ENCODE data around the gene C16orf54.
"Not testable (repeated sequence)": the region's sequence is repeated elsewhere in the genome, so short reads cannot be mapped to it uniquely, and the experiment has no call there.

Gene C16orf54

DNA sequence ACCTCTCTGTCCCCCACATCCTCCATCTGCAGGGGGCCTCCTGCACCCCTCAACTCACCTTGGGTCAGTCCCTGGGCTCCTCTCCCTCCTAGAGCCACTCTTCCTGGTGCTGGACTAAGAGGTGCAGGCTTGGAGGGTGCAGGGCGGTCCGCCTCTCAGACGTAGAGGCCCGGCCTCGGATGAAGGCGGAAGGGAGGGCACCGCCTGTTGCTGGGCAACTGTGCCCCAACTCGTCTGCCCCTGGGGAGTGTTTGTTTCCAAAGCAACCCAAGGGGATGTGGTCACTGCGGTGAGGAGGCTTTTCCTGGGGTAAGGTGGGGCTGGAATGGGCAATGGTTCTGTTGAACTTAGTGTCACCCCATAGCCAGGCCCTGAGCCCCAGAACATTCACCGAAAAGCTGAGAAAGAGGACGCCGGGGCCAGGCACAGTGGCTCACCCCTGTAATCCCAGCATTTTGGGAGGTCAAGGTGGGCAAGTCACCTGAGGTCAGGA lies at the start of gene C16orf54:
C16orf54 (minus strand) TSS at position 138 of the 493 bp plus-strand sequence. CDS start 1,039 bp downstream, outside the sequence.
- Mint-ChIP-seq H3K4me1 (ENCODE audit: low read depth) (peaks cover 54% of the 10 kb centered on the region), H3K9me3 (no peaks in the 10 kb centered on the region), H3K36me3 (ENCODE audit: low read depth) (peaks cover 48% of the 10 kb centered on the region), H3K27ac (peak within 1 kb of the TSS; percentile 90), H3K27me3 (ENCODE audit: low read depth) (no peaks in the 10 kb centered on the region), H3K4me3 (peak within 1 kb of the TSS; percentile 93)
- DNase-seq (ENCODE audit: low spot score): peak; percentile 86

DNA sequence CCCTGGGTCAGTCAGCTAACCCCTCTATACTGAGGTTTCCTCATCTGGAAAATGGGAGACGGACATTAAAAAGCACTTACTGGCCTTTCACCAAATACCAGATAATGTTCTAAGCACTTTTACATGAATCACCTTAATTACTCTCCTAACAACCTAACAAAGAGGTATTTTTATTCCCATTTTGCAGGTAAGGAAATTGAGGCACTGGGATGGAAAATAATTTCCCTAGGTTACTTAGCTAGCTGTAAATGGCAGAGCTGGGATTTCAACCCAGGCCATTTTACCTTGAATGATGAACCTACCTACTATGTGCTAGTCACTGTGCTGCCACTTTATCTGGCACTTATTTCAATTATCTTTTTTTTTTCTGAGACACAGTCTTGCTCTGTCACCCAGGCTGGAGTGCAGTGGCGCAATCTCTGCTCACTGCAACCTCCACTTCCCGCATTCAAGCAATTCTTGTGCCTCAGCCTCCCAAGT lies 48.5 kb upstream of the C16orf54 start:
- H3K27me3 Mint-ChIP-seq (ENCODE audit: low read depth): no peaks in the 10 kb centered on the region
- H3K36me3 Mint-ChIP-seq (ENCODE audit: low read depth): peaks cover 66% of the 10 kb centered on the region
- peaks cover 33% of the 10 kb centered on the region for H3K4me1 Mint-ChIP-seq (ENCODE audit: low read depth)
- H3K27ac Mint-ChIP-seq: peak overlapping the region; percentile 12
- H3K4me3 Mint-ChIP-seq: no peak overlapping the region
- H3K9me3 Mint-ChIP-seq: no peaks in the 10 kb centered on the region
- no peak for DNase-seq (ENCODE audit: low spot score)

- not testable (repeated sequence) for H3K9me3 Mint-ChIP-seq; H3K27me3 Mint-ChIP-seq (ENCODE audit: low read depth); DNase-seq (ENCODE audit: low spot score)
- peak overlapping the region; percentile 73 for H3K27ac Mint-ChIP-seq
- peak overlapping the region; percentile 97 for H3K4me3 Mint-ChIP-seq
- peaks cover 35% of the 10 kb centered on the region for H3K4me1 Mint-ChIP-seq (ENCODE audit: low read depth)
- H3K36me3 Mint-ChIP-seq (ENCODE audit: low read depth): peaks cover 55% of the 10 kb centered on the region
Observed at GRCh38 chr16:29793153-29793552, 47.4 kb upstream of the C16orf54 start.

DNA sequence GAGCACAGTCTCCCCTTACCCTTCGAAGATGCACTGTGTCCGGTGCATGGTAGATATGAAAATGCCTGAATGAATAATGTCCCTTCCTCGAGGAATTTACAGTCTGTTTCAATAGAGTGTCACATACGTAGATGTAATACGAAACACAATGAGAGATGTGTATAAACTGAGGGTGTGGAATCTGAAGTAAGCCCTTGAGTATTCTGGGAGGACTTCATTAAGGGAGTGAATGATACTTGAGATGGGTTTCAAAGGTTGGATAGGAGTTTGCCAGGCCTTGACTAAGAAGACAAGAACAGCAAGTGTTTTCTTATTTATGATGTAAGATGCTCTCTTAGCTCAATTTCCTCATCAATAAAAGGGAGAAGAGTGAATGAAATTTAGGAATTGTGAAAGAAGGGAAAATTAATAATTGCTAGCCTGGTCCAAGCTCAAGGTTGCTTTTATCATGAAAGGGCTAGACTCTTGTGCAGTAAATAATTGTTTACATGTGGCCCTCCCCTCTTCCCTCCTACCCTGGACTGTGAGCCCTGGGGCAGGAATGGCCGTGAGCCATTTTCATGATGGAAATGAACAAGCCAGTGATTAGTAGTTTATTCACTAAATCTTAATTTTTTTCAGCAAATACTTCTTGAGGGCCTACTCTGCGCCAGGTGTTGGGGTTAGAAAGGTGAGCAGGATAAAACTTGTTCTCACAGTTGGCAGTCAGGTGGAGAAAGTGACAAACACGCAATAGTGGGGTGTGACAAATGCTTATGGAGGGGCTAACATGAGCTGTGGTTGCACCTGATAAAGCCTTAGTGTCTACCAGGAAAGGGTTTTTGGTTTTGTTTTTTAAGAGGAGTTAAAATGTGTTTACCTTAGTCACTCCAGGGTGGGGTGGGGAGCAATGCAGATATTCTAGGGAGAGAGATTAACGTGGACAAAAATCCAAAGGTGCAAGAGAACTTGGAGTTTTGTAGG lies 46.3 kb upstream of the C16orf54 start:
- Mint-ChIP-seq H3K36me3 (ENCODE audit: low read depth) (peaks cover 47% of the 10 kb centered on the region), H3K4me3 (peak overlapping the region; percentile 97), H3K4me1 (ENCODE audit: low read depth) (peaks cover 37% of the 10 kb centered on the region), H3K27ac (peak overlapping the region; percentile 94), H3K27me3 (ENCODE audit: low read depth) (no peaks in the 10 kb centered on the region), H3K9me3 (no peaks in the 10 kb centered on the region)
- no peak for DNase-seq (ENCODE audit: low spot score)

DNA sequence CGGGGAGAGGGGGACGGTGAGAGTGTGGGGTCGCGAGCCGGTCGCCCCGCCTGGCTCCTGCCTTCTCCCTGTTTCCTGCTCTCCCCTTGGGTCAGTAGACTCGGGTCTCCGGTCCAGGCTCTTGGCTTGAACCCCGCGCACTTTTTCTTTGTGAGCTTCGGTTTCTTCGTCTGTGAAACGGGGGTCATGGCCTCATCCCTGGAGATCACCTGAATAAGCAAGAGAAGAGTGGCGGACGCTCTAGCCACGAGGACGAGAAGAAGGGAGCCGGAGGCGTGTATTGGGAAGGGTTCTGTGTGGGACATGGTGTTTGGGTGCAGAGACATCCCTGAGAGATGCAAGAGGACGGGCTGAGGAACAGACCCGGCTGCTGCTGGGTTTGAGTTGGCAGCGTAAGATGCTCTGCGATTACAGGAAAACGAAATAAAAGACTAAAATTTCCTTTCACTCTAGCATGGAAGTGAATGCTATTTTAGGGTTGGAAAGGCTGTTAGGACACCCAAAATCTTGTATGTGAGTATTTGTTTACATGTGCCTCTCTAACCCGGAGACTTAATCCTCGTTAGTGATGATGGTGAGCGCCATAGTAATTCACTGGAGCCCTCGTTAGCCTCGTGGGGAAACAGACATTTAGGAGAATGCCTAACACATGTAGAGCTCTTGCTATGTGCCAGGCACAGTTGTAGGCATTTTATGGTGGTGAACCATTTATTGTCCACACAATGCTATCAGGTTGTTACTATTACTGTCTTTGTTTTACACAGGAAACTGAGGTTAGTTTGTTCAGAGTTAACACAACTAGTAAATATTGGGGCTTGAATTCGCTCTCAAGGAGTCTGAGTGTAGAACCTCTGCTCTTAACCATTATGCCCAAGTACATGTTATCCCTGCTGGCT lies 45.4 kb upstream of the C16orf54 start:
- no peak for DNase-seq (ENCODE audit: low spot score)
- Mint-ChIP-seq H3K4me1 (ENCODE audit: low read depth) (peaks cover 37% of the 10 kb centered on the region), H3K4me3 (peak overlapping the region; percentile 97), H3K27ac (peak overlapping the region; percentile 94), H3K27me3 (ENCODE audit: low read depth) (no peaks in the 10 kb centered on the region), H3K9me3 (no peaks in the 10 kb centered on the region), H3K36me3 (ENCODE audit: low read depth) (peaks cover 40% of the 10 kb centered on the region)

DNA sequence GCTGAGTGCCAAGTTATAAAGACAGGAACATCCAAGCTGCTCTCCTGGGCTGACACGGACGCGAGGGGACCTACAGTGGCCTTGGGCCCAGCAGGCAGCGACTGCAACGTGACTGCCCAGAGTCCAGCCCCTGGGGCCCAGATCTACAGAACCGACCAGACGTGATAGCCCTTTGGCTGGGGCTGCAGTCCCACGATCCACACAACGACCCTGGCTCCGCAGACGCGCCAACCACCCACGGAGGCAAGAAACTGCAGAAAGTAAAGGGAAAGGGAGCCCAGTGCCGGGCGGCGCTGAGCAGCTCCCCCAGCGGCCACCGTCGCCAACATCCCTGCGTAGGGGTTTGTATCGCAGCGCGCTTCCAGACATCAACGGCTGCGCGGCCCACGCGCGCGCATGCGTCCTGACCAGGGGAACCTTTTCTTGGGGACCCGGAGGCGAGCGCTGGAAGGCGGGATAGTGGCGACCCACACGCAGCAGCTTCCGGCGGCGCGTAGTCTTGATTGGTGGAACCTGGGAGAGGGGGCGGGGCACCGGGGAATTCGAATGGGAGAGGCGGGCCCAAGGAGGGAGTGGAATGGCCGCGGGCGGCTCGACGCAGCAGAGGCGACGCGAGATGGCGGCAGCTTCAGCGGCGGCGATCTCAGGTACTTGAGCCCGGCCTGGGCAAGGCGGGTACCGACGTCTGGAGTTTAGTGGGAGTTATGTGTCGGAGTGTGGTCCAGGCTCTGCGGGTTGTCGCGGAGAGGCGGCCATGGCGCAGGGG lies 44.6 kb upstream of the C16orf54 start, which contains the start of gene KIF22:
KIF22 (plus strand) TSS at position 569 of the 766 bp plus-strand sequence; CDS start at position 578, 9 bp downstream.
- Mint-ChIP-seq H3K4me3 (peak within 1 kb of the TSS; percentile 97), H3K27ac (peak within 1 kb of the TSS; percentile 94), H3K27me3 (ENCODE audit: low read depth) (no peaks in the 10 kb centered on the region), H3K4me1 (ENCODE audit: low read depth) (peaks cover 40% of the 10 kb centered on the region), H3K36me3 (ENCODE audit: low read depth) (peaks cover 35% of the 10 kb centered on the region), H3K9me3 (no peaks in the 10 kb centered on the region)
- DNase-seq (ENCODE audit: low spot score): peak; percentile 100

DNA sequence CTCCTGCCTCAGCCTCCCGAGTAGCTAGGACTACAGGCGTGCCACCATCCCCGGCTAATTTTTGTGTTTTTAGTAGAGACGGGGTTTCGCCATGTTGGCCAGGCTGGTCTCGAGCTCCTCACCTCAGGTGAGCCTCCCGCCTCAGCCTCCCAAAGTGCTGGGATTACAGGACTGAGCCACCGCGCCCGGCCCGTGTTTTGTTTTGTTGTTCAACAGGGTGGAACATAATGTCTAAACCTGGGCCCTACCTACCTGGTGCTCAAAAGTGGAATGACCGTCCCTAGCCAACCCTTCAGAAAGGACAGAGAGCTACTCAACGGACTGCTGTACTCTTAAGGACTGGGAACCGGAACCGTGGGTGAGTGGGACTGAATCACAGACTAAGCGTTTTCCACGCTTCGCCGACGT lies 44.0 kb upstream of the C16orf54 start:
- Mint-ChIP-seq H3K4me1 (ENCODE audit: low read depth) (peaks cover 42% of the 10 kb centered on the region), H3K36me3 (ENCODE audit: low read depth) (peaks cover 29% of the 10 kb centered on the region)

GRCh38 chr16:29787155-29787554 lies 41.4 kb upstream of the C16orf54 start:
- not testable (repeated sequence) for H3K27ac Mint-ChIP-seq; H3K9me3 Mint-ChIP-seq; DNase-seq (ENCODE audit: low spot score); H3K4me3 Mint-ChIP-seq; H3K36me3 Mint-ChIP-seq (ENCODE audit: low read depth); H3K27me3 Mint-ChIP-seq (ENCODE audit: low read depth)
- H3K4me1 Mint-ChIP-seq (ENCODE audit: low read depth): peaks cover 36% of the 10 kb centered on the region

More for the DNA sequence above, 44.0 kb upstream of the C16orf54 start:
- Mint-ChIP-seq H3K27me3 (ENCODE audit: low read depth) (no peaks in the 10 kb centered on the region), H3K9me3 (no peaks in the 10 kb centered on the region), H3K4me3 (peak overlapping the region; percentile 97), H3K27ac (peak overlapping the region; percentile 94)
- no peak for DNase-seq (ENCODE audit: low spot score)

DNA sequence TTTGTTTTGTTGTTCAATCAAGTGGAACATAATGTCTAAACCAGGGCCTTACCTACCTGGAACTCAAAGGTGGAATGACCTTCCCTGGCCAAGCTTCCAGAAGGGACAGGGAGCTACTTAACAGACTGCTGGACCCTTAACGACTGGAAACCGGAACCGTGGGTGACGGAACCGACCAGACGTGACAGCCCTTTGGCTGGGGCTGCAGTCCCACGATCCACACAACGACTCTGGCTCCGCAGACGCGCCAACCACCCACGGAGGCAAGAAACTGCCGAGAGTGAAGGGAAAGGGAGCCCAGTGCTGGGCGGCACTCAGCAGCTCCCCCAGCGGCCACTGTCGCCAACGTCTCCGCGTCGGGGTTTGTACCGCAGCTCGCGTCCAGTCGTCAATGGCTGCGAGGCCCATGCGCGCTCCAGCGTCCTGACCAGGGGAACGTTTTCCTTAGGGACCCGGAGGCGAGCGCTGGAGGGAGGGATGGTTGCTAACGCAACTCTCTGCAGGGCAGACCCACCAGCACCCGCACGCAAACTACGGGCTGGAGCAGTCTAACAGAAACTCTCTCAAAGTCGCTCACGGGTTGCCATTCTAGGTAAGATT lies 39.2 kb upstream of the C16orf54 start:
- Mint-ChIP-seq H3K9me3 (no peaks in the 10 kb centered on the region), H3K4me3 (peak overlapping the region; percentile 49), H3K27me3 (ENCODE audit: low read depth) (peaks cover 8% of the 10 kb centered on the region), H3K36me3 (ENCODE audit: low read depth) (no peaks in the 10 kb centered on the region), H3K27ac (peak overlapping the region; percentile 20), H3K4me1 (ENCODE audit: low read depth) (peaks cover 28% of the 10 kb centered on the region)
- DNase-seq (ENCODE audit: low spot score): peak; percentile 71

GRCh38 chr16:29784157-29784556 lies 38.4 kb upstream of the C16orf54 start:
- Mint-ChIP-seq H3K4me1 (ENCODE audit: low read depth) (peaks cover 25% of the 10 kb centered on the region), H3K9me3 (no peaks in the 10 kb centered on the region), H3K4me3 (peak overlapping the region; percentile 12), H3K27ac (peak overlapping the region; percentile 53), H3K36me3 (ENCODE audit: low read depth) (no peaks in the 10 kb centered on the region), H3K27me3 (ENCODE audit: low read depth) (peaks cover 13% of the 10 kb centered on the region)
- no peak for DNase-seq (ENCODE audit: low spot score)

- not testable (repeated sequence) for H3K9me3 Mint-ChIP-seq; H3K36me3 Mint-ChIP-seq (ENCODE audit: low read depth); H3K27ac Mint-ChIP-seq; H3K4me3 Mint-ChIP-seq; DNase-seq (ENCODE audit: low spot score)
- peaks cover 23% of the 10 kb centered on the region for H3K4me1 Mint-ChIP-seq (ENCODE audit: low read depth)
- H3K27me3 Mint-ChIP-seq (ENCODE audit: low read depth): peaks cover 20% of the 10 kb centered on the region
Observed at GRCh38 chr16:29783094-29783953, 37.5 kb upstream of the C16orf54 start.

DNA sequence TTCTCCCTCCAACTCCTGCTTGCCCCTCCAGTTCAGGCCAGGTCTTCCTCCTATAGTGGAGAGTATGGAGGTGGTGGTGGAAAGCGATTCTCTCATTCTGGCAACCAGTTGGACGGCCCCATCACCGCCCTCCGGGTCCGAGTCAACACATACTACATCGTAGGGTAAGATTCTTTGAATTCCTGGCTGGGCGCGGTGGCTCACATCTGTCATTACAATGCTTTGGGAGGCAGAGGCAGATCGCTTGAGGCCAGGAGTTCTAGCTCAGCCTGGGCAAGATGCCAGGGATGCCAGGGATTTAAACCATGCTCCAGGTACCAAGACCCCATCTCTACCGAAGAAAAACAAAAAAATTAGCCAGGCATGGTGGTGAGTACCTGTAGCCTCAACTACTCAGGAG lies 33.7 kb upstream of the C16orf54 start:
- H3K36me3 Mint-ChIP-seq (ENCODE audit: low read depth): no peaks in the 10 kb centered on the region
- peaks cover 11% of the 10 kb centered on the region for H3K4me1 Mint-ChIP-seq (ENCODE audit: low read depth)
- peaks cover 22% of the 10 kb centered on the region for H3K27me3 Mint-ChIP-seq (ENCODE audit: low read depth)
- no peak overlapping the region for H3K27ac Mint-ChIP-seq
- no peak for DNase-seq (ENCODE audit: low spot score)
- H3K9me3 Mint-ChIP-seq: no peaks in the 10 kb centered on the region
- H3K4me3 Mint-ChIP-seq: no peak overlapping the region
